Esophagus mucosa (tissue), 1 donor: ENCODE data around the gene EFHB. TPM values are rescaled to one million over a fixed set of nuclear protein-coding genes. Genes with fewer than 3 reads are reported as not detected.
"Not testable (repeated sequence)": the region's sequence is repeated elsewhere in the genome, so short reads cannot be mapped to it uniquely, and the experiment has no call there.

ENCODE experiments used
- ATAC-seq: fragments of 200-7000 bp; cut with Tn5 transposase; one replicate; pipeline ENCODE4 v1.9.1; 2020
- total RNA-seq: library from RNA; stranded (reverse); gene quantifications from one replicate; pipeline ENCODE4 v1.2.4, GENCODE V29; 2023
- donor health status: DM: yes; HTN: yes; CAD: no.

The EFHB gene
- total RNA-seq, 1 donor from 2014 or later, result not detected

GRCh38 chr3:19931180-19931692 lies 2.8 kb downstream of the EFHB start:
- no peak for ATAC-seq

- ATAC-seq, result no peak
Observed at GRCh38 chr3:19920401-19921080, 13.5 kb downstream of the EFHB start.

GRCh38 chr3:19917167-19917566 lies 16.9 kb downstream of the EFHB start:
- ATAC-seq, result no peak

DNA sequence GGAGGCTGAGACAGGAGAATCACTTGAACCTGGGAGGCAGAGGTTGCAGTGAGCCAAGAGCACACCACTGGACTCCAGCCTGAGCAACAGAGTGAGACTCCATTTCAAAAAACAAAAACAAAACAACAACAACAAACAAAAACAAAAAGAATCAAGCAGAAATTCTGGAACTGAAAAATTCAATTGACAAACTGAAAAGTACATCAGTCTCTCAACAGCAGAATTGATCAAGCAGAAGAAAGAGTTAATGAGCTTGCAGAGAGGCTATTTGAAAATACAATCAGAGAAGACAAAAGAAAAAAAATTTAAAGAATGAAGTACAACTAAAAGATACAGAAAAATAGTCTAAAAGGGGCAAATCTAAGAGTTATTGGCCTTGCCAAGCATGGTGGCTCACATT lies 22.6 kb downstream of the EFHB start:
- no peak for ATAC-seq

GRCh38 chr3:19907523-19907922 lies 26.5 kb downstream of the EFHB start:
- ATAC-seq, result no peak

GRCh38 chr3:19903649-19904048 lies 30.4 kb downstream of the EFHB start:
- ATAC-seq, result no peak

DNA sequence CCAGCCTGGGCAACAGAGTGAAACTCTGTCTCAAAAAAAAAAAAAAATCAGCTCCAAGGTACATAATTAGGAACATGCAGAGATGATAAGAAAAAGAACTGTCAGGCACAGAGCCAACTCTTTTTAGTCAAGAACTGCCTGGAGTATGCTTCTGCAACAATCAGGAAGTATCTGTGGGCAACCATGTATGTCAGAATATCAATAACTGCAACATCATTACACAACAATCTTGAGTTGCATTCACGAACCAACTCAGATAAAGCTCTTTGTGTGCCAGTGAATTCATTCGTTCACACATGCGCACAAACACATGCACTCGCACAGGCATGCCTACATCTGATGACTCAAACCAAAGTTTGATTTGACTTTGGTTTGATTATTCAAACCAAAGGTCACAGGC lies 32.1 kb downstream of the EFHB start:
- ATAC-seq, result peak; percentile 94

DNA sequence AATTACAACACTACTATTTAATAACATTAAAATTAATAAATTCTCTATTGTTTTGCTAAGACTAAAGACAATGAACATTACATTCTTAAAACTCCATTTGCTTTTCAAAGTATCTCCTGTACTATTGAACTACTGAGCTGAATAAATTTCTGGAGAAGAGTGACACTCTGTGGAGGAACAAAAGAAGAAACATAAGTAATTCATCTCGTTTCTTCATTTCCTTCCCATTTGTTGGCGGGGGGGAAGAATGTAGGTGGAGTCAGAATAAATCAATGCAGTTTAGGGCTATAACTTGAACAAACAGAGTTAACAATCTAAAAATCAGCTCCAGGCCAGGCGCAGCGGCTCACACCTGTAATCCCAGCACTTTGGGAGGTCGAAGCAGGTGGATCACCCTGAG lies 32.7 kb downstream of the EFHB start:
- no peak for ATAC-seq

DNA sequence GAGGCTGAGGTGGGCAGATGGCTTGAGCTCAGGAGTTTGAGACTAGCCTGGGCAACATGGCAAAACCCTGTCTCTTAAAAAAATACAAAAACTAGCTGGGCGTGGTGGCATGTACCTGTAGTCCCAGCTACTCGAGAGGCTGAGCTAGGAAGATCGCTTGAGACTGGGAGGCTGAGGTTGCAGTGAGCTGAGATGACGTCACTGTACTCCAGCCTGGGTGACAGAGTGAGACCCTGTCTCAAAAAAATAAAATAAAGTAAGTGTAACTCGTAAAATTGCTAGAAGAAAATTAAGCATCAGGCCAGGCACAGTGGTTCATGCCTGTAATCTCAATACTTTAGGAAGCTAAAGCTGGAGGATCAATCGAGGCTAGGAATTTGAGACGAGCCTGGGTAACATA lies 34.2 kb downstream of the EFHB start:
- not testable (repeated sequence) for ATAC-seq

GRCh38 chr3:19899264-19899663 lies 34.8 kb downstream of the EFHB start:
- ATAC-seq, result no peak

DNA sequence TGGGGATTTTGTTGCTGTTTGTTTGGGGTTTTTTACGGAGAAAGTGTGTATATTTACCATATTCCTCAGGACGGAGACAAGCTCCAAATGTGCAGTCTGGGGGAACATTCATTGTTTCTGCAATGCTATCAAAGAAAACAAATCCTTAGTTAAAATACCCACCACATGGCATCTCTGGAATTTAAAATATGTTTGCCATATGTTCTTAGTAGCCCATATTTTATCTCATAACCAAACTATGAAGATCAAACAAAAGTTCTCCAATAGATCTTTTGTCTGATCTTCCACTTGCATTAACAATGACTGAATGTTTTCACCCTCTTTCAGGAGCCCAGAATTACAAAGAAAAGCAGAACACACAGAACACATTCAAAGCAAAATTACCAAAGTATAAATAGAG lies 35.3 kb downstream of the EFHB start:
- ATAC-seq, result no peak

DNA sequence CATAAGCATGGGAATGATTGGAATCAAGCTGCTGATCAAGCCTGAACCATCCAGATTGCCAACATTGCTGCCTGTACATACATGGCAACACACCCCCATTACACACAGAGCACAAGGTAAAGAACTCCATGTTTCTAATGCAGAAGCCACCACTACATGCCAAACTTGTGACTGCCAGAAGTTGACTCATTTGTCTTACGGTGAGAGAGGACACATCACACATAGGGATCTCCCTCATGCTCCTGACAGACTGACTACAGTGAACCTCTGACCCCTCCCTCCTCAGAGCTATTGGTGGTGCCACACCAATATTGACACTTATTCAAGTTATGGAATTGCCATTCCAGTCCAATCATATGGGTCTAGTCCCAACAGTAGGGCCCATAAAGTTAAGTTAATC lies 42.3 kb downstream of the EFHB start:
- peak; percentile 66 for ATAC-seq

DNA sequence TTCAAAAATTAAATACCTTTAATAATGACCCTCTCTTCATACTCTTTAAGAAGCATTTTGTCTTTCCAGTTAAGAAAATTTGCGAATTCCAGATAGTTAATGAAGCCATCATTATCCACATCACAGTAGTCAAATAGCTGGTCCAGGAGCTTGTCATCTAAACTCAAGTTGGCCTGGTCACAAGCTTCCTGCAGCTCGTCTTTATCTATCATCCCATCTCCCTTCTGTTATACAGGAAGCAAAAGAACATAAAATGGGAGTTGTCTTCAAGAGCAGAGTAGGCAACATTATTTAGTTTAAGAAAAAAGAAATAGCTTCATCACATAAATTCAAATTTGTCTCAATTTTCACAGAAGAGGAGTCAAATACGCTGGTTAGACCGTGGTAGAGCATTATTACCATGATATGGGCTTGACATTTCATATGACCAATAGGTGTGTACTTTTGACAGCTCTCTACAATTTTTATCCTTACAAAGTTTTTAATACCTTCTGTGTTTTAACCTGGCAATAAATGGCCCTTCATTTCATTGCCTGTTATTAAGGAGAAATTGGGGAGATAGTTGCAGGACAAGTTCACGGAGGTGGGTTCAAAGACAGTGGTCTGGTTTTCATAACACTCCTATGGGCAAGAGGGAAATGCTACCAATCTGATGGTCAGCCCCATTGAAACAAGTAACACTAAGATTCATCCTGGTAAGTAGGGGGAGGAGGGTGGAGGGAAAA lies 45.4 kb downstream of the EFHB start:
- ATAC-seq, result no peak

- not testable (repeated sequence) for ATAC-seq
Observed at GRCh38 chr3:19887122-19887521, 46.9 kb downstream of the EFHB start.

DNA sequence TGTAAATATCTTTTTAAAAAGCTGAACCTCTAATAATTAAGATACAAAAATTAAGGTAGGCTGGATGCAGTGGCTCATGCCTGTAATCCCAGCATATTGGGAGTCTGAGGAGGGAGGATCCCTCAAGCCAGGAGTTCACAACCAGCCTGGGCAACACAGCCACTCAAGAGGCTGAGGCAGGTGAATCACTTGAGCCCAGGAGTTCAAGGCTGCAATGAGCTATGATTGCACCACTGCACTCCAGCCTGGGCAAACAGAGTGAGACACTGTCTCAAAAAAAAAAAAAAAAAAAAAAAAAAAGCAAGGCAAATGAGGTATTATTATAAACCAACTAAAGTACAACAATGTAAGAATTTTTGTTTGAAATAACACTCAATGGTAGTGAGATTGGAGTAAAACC lies 47.6 kb downstream of the EFHB start:
- no peak for ATAC-seq

- ATAC-seq, result peak; percentile 27
Observed at GRCh38 chr3:19885468-19885867, 48.5 kb downstream of the EFHB start.

DNA sequence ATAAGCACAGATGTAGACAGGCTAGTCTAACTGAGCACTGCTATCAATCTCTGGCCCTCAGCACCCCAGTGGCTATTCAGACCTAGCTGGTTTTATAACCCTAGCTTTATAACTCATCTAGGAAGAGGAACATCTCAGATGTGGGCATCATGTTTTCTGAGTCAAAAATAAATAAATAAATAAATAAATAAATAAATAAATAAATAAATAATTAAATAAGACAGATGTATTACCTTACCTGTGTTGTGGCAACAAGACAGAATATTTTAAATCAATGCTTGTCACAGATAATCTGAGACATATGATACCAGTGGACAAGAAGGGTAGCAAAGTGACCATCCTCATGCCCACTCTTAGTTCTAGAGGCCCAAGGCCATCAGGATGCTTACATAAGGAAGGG lies 52.2 kb downstream of the EFHB start:
- ATAC-seq, result no peak

DNA sequence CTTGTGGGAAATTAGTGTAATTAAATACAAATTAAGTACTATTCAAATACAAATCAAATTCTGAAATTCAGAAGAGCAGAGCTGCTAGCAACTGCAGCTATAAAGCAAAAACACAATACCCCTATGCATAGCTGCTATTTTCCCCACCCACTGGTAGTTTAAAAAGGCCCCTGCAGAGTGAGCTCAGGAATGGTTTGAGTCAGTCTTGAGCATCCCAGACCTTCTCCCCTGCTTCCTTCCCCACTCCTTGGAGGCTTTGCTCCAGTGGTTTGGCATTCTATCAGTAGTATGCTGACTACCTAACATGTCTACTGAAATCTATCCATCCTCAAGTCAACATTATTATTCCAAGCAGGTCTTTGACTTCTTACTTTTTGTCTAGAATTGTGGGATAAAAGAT lies 53.0 kb downstream of the EFHB start:
- no peak for ATAC-seq

- ATAC-seq, result no peak
Observed at GRCh38 chr3:19877656-19878055, 56.4 kb downstream of the EFHB start.

GRCh38 chr3:19866751-19867347 lies 67.2 kb downstream of the EFHB start:
- ATAC-seq, result peak; percentile 56

- not testable (repeated sequence) for ATAC-seq
Observed at GRCh38 chr3:19855318-19855717, 78.7 kb downstream of the EFHB start.

GRCh38 chr3:19846609-19847008 lies 87.4 kb downstream of the EFHB start:
- not testable (repeated sequence) for ATAC-seq
